H1 (cell line): Measurements from ENCODE around the gene CD300A. TPM values are rescaled to one million over a fixed set of nuclear protein-coding genes. Genes with fewer than 3 reads are reported as not detected.

Source experiments
- CTCF ChIA-PET: fragments of 300-600 bp; sonication (Branson Sonifier 250); formaldehyde crosslinking; loops from one replicate; lab custom pipeline; 2021; ENCODE audit not compliant: partially characterized antibody; lab: Charles Lee
- POLR2A ChIA-PET: fragments of 300-600 bp; sonication (Branson Sonifier 250); formaldehyde crosslinking; loops from one replicate; lab custom pipeline; 2021; ENCODE audit warnings: inconsistent platforms; ENCODE audit not compliant: partially characterized antibody; lab: Charles Lee
- DNase-seq, 2 experiments: peaks; one replicate each; pipeline versions ENCODE4 v3.0.0 to v3.0.0-alpha.2; 2010 to 2022; ENCODE audit warnings: low spot score in 2 of 2, low read depth in 1 of 2, mixed read lengths in 1 of 2
- FAIRE-seq: peaks from 2 replicates; lab custom pipeline; 2011; peaks lifted over from hg19 to GRCh38; lab: Jason Lieb, UNC
- H2AFZ ChIP-seq: 2 replicates; pipeline ENCODE4 v1.8.1; 2012; ENCODE audit warnings: low read length, inconsistent platforms
- H2AK5ac ChIP-seq: 2 replicates; pipeline ENCODE4 v1.6.1; 2013; ENCODE audit warnings: low read depth, low read length
- H2BK120ac ChIP-seq: replicated peaks from 2 replicates; pipeline ENCODE3; 2013; ENCODE audit warnings: low read depth, low read length, inconsistent platforms
- H2BK12ac ChIP-seq: 2 replicates; pipeline ENCODE4 v1.6.1; 2013; ENCODE audit warnings: low read depth, low read length
- H2BK15ac ChIP-seq: 2 replicates; pipeline ENCODE4 v1.6.1; 2013; ENCODE audit warnings: low read length
- H2BK20ac ChIP-seq: 2 replicates; pipeline ENCODE4 v1.6.1; 2013; ENCODE audit warnings: low read length
- H2BK5ac ChIP-seq: 2 replicates; pipeline ENCODE4 v1.6.1; 2013; ENCODE audit warnings: low read depth, low read length
- H3K14ac ChIP-seq: 2 replicates; pipeline ENCODE4 v1.6.1; 2013; ENCODE audit warnings: inconsistent platforms; ENCODE audit not compliant: insufficient read length
- H3K18ac ChIP-seq: 2 replicates; pipeline ENCODE4 v1.6.1; 2013; ENCODE audit warnings: low read length; ENCODE audit errors: extremely low read depth
- H3K23ac ChIP-seq: 2 replicates; pipeline ENCODE4 v1.6.1; 2013; ENCODE audit warnings: inconsistent platforms; ENCODE audit not compliant: insufficient read length
- H3K23me2 ChIP-seq: 2 replicates; pipeline ENCODE4 v1.6.1; 2013; ENCODE audit warnings: low read depth, low read length
- H3K27ac ChIP-seq: 2 replicates; pipeline ENCODE4 v1.6.1; 2011; ENCODE audit warnings: low read depth, low read length, inconsistent platforms
- H3K27me3 ChIP-seq, 4 experiments: replicated peaks in 1 of 4; 1 replicate in 1 of 4; 2 replicates in 3 of 4; pipeline versions ENCODE4 v1.6.1 to v1.8.1; 2011 to 2013; ENCODE audit warnings: low read length in 3 of 4, mild to moderate bottlenecking in 3 of 4, inconsistent platforms in 2 of 4, mixed read lengths in 2 of 4, moderate library complexity in 1 of 4; ENCODE audit not compliant: control insufficient read depth in 3 of 4, insufficient read depth in 3 of 4; ENCODE audit errors: extremely low read depth in 1 of 4
- H3K36me3 ChIP-seq, 4 experiments: 2 replicates each; pipeline versions ENCODE4 v1.6.1 to v1.8.1; 2011 to 2013; ENCODE audit warnings: mild to moderate bottlenecking in 4 of 4, low read length in 3 of 4, moderate library complexity in 2 of 4, control low read depth in 1 of 4, inconsistent platforms in 1 of 4; ENCODE audit not compliant: insufficient read depth in 4 of 4, control insufficient read depth in 2 of 4
- H3K4ac ChIP-seq: replicated peaks from 2 replicates; pipeline ENCODE3; 2013; ENCODE audit warnings: low read length, low read depth, mixed read lengths, inconsistent platforms; ENCODE audit not compliant: insufficient read length
- H3K4me1 ChIP-seq, 4 experiments: replicated peaks in 1 of 4; 1 replicate in 1 of 4; 2 replicates in 3 of 4; pipeline versions ENCODE4 v1.6.1 to v1.8.1; 2011 to 2013; ENCODE audit warnings: low read length in 3 of 4, inconsistent platforms in 2 of 4, mixed read lengths in 1 of 4; ENCODE audit not compliant: insufficient read depth in 4 of 4, control insufficient read depth in 3 of 4
- H3K4me2 ChIP-seq, 2 experiments: 2 replicates each; pipeline versions ENCODE4 v1.6.1 to v1.8.1; 2011 to 2013; ENCODE audit warnings: low read depth in 2 of 2, low read length in 2 of 2, control low read depth in 1 of 2, inconsistent platforms in 1 of 2, mild to moderate bottlenecking in 1 of 2; ENCODE audit not compliant: insufficient read depth in 1 of 2
- H3K4me3 ChIP-seq, 4 experiments: fragments of 200-600, 300-600 bp in 1 of 4; sonication (generic), shearing (Covaris generic), sonication (Bioruptor Twin) in 1 of 4; 2 replicates each; pipeline versions ENCODE4 v1.5.1 to v1.8.1; 2011 to 2016; ENCODE audit warnings: low read length in 4 of 4, low read depth in 3 of 4, control low read depth in 2 of 4, inconsistent platforms in 2 of 4, mild to moderate bottlenecking in 2 of 4, mixed read lengths in 1 of 4, moderate library complexity in 1 of 4; ENCODE audit not compliant: insufficient read depth in 2 of 4; ENCODE audit errors: extremely low read depth in 1 of 4
- H3K56ac ChIP-seq: replicated peaks from 2 replicates; pipeline ENCODE3; 2013; ENCODE audit warnings: low read depth, mild to moderate bottlenecking, mixed read lengths, low read length, inconsistent platforms; ENCODE audit not compliant: insufficient read length
- H3K79me1 ChIP-seq: 2 replicates; pipeline ENCODE4 v1.6.1; 2013; ENCODE audit warnings: low read depth, low read length, control low read depth
- H3K79me2 ChIP-seq, 2 experiments: 2 replicates each; pipeline versions ENCODE4 v1.6.1 to v1.8.1; 2012 to 2013; ENCODE audit warnings: low read length in 2 of 2, mild to moderate bottlenecking in 2 of 2, inconsistent platforms in 1 of 2; ENCODE audit not compliant: insufficient read depth in 2 of 2, control insufficient read depth in 1 of 2
- H3K9ac ChIP-seq, 4 experiments: replicated peaks in 1 of 4; 1 replicate in 1 of 4; 2 replicates in 3 of 4; pipeline versions ENCODE4 v1.6.1 to v1.8.1; 2011 to 2013; ENCODE audit warnings: low read depth in 3 of 4, low read length in 3 of 4, control low read depth in 2 of 4, mild to moderate bottlenecking in 2 of 4, moderate library complexity in 2 of 4, inconsistent platforms in 1 of 4; ENCODE audit errors: extremely low read depth in 1 of 4
- H3K9me3 ChIP-seq, 2 experiments: 2 replicates each; pipeline versions ENCODE4 v1.6.1 to v1.8.1; 2012 to 2013; ENCODE audit warnings: mild to moderate bottlenecking in 2 of 2, moderate library complexity in 2 of 2, control low read depth in 1 of 2, inconsistent platforms in 1 of 2, low read depth in 1 of 2, low read length in 1 of 2, mixed read lengths in 1 of 2; ENCODE audit not compliant: insufficient read depth in 2 of 2
- H4K20me1 ChIP-seq, 2 experiments: replicated peaks in 1 of 2; 2 replicates each; pipeline versions ENCODE3 to v1.8.1; 2011 to 2013; ENCODE audit warnings: inconsistent platforms in 2 of 2, low read length in 2 of 2, mild to moderate bottlenecking in 1 of 2; ENCODE audit not compliant: insufficient read depth in 2 of 2, control insufficient read depth in 1 of 2
- H4K5ac ChIP-seq: 2 replicates; pipeline ENCODE4 v1.6.1; 2013; ENCODE audit warnings: low read length, low read depth, mixed read lengths, inconsistent platforms; ENCODE audit not compliant: insufficient read length
- H4K8ac ChIP-seq: 2 replicates; pipeline ENCODE4 v1.8.0; 2013; ENCODE audit warnings: mild to moderate bottlenecking, moderate library complexity, low read length, inconsistent platforms; ENCODE audit not compliant: insufficient read depth; ENCODE audit errors: extremely low read depth
- H4K91ac ChIP-seq: replicated peaks from 2 replicates; pipeline ENCODE3; 2013; ENCODE audit warnings: low read length, mixed read lengths, inconsistent platforms; ENCODE audit not compliant: insufficient read length
- BRCA1 ChIP-seq: IDR thresholded peaks from 2 replicates; pipeline ENCODE4 v1.6.1; 2012; ENCODE audit warnings: low read depth, low read length, improper control_type of control experiment
- KDM4A ChIP-seq: IDR thresholded peaks from one replicate; pipeline ENCODE4 v1.7.1; 2012; ENCODE audit warnings: low read depth, mild to moderate bottlenecking, moderate library complexity, low read length, inconsistent platforms; ENCODE audit not compliant: severe bottlenecking
- TCF12 ChIP-seq: IDR thresholded peaks from 2 replicates; pipeline ENCODE4 v1.6.1; 2011; ENCODE audit warnings: low read depth, mild to moderate bottlenecking, low read length
- WGBS, 2 experiments: shearing (Covaris generic) in 1 of 2; methylation state at CpG; one replicate each; pipeline versions ENCODE4 v1.1.6 to v1.1.7; 2013 to 2015; ENCODE audit warnings: low lambda C conversion rate in 2 of 2, mixed read lengths in 2 of 2, inconsistent platforms in 1 of 2, low coverage in 1 of 2, missing lambda C conversion rate in 1 of 2; ENCODE audit not compliant: insufficient replicate concordance in 2 of 2, insufficient coverage in 1 of 2, insufficient read length in 1 of 2; ENCODE audit errors: extremely low coverage in 1 of 2, missing lambda C conversion rate in 1 of 2; 5-methylcytosine and 5-hydroxymethylcytosine counted together
- polyA plus RNA-seq, 7 experiments: library from polyadenylated mRNA; depleted of rRNA in 3 of 7; stranded (reverse) in 5 of 7; unstranded in 2 of 7; fragments of >200 nt in 5 of 7; fragments of 200-250 nt in 2 of 7; gene quantifications; 1 replicate in 5 of 7; 2 replicates in 1 of 7; 4 replicates in 1 of 7; pipeline versions ENCODE4 v1.2.1 to v1.2.3, GENCODE V29; 2011 to 2013; ENCODE audit warnings: missing spikeins in 2 of 7, mixed read lengths in 2 of 7
- total RNA-seq: library from RNA; stranded (reverse); fragmentation: NEBNext Ultra II Directional; extraction: Animal tissue kit (Norgen Biotek cat#: 25700); gene quantifications from 2 replicates; pipeline ENCODE4 v1.2.1, GENCODE V29; 2021
- TF ChIP-seq, protein P1 (sequence below): IDR thresholded peaks from 2 replicates; pipeline ENCODE4 v1.6.1; 2012; ENCODE audit warnings: inconsistent platforms

CD300A gene
- total and polyA plus RNA-seq, 2 of the 8 experiments (the other 6 are each of a cell fraction or from before 2014, with no cell fraction given), result 0.52 to 1.3 TPM

DNA sequence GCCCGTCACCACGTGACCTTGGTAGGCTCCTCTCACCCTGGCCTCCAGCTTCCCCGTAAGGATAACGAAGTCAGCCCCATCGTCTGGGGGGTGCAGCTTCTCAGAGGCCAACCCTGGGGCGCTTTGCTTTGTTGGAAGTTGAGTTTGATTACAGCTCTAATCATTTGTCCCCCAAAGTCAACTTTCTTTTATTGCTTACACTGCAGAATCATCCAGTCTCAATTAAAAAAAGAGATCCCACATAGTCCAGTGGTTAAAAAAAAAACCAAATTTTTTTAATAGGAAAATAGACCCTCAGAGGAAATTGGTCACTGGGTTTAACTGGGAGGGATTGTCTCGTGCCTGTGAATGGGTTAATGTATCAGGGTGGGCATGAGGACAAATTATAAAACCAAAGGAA is 42.3 kb upstream of the CD300A start:
- H3K4me1 ChIP-seq, result peaks cover 0 to 15% (median 13%) of the 10 kb centered on the region in 4 experiments; a peak in 6 of 7 replicates
- no peaks in the 10 kb centered on the region for H3K79me2 ChIP-seq
- no peak for TF ChIP-seq BRCA1
- TF ChIP-seq, protein P1, sequence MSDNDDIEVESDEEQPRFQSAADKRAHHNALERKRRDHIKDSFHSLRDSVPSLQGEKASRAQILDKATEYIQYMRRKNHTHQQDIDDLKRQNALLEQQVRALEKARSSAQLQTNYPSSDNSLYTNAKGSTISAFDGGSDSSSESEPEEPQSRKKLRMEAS, result no peak
- no peak for TF ChIP-seq KDM4A
- no peak for TF ChIP-seq TCF12
- TF ChIP-seq, all 59 proteins: peak for 0
- Histone ChIP-seq H2BK15ac (no peak overlapping the region), H2BK5ac (no peak overlapping the region), H4K91ac (no peak overlapping the region), H3K9me3 (no peaks in the 10 kb centered on the region), H2BK12ac (no peak overlapping the region), H3K56ac (no peak overlapping the region), H3K23ac (no peak overlapping the region), H3K23me2 (no peaks in the 10 kb centered on the region; the same call in 1 of the 2 replicates), H4K8ac (no peak overlapping the region), H3K9ac (no peak overlapping the region), H3K4me2 (no peak overlapping the region), H3K4ac (no peak overlapping the region), H3K14ac (no peak overlapping the region), H4K5ac (no peak overlapping the region), H2AFZ (no peak overlapping the region), H3K27me3 (no peaks in the 10 kb centered on the region; a peak in 2 of 7 replicates), H4K20me1 (no peaks in the 10 kb centered on the region), H3K27ac (no peak overlapping the region), H2AK5ac (no peak overlapping the region), H3K18ac (no peak overlapping the region), H2BK20ac (no peak overlapping the region), H3K79me1 (no peaks in the 10 kb centered on the region), H2BK120ac (no peak overlapping the region), H3K4me3 (no peak overlapping the region), H3K36me3 (no peaks in the 10 kb centered on the region)
- POLR2A ChIA-PET, result interaction anchor here (0.8 to 1.0 kb wide), 2 partner anchors 18 to 45 kb away, joined by 3 to 4 read pairs; no protein-coding TSS in a partner anchor
- CTCF ChIA-PET, result interaction anchor here (1.2 to 3.9 kb wide), 8 partner anchors 12 to 55 kb away, joined by 3 to 23 read pairs (median 4); no protein-coding TSS in a partner anchor
- DNase-seq (no peak), FAIRE-seq (no peak)
- 88% methylated on average over 7 of the region's 7 CpGs; no CpG with 5 or more reads in 1 of the 2 experiments for WGBS, 2 experiments
